HEK293 (cell line): ENCODE measurements around the gene SYNGAP1.
A peak's percentile ranks its signal among the peaks of the same experiment; 100 is the strongest.

ENCODE experiments used
- SETDB1 ChIP-seq: IDR thresholded peaks from one replicate; pipeline ENCODE4 v1.6.1; 2017; ENCODE audit warnings: mild to moderate bottlenecking, low read length, moderate library complexity, mixed read lengths; ENCODE audit not compliant: insufficient read length
- TCF7L2 ChIP-seq: IDR thresholded peaks from 2 replicates; pipeline ENCODE4 v1.6.1; 2011; ENCODE audit warnings: low read depth, mild to moderate bottlenecking, inconsistent platforms, low read length, moderate library complexity, borderline replicate concordance
- ZNF114 ChIP-seq: fragments of 450-650 bp; formaldehyde crosslinking; IDR thresholded peaks from 2 replicates; pipeline ENCODE4 v1.5.0; 2017; ENCODE audit warnings: missing biosample characterization, missing genetic modification characterization
- ZNF121 ChIP-seq: fragments of 450-650 bp; formaldehyde crosslinking; IDR thresholded peaks from 2 replicates; pipeline ENCODE4 v1.5.1; 2016; ENCODE audit warnings: missing biosample characterization, missing genetic modification characterization
- ZNF146 ChIP-seq: fragments of 450-650 bp; formaldehyde crosslinking; IDR thresholded peaks from 2 replicates; pipeline ENCODE4 v1.5.1; 2016; ENCODE audit warnings: missing biosample characterization, missing genetic modification characterization
- ZNF155 ChIP-seq: fragments of 450-650 bp; formaldehyde crosslinking; IDR thresholded peaks from 2 replicates; pipeline ENCODE4 v1.5.1; 2016; ENCODE audit warnings: missing biosample characterization, missing genetic modification characterization
- ZNF223 ChIP-seq: fragments of 450-650 bp; formaldehyde crosslinking; IDR thresholded peaks from 2 replicates; pipeline ENCODE4 v1.5.1; 2016; ENCODE audit warnings: missing biosample characterization, missing genetic modification characterization
- ZNF341 ChIP-seq: fragments of 450-650 bp; formaldehyde crosslinking; IDR thresholded peaks from 2 replicates; pipeline ENCODE4; 2016; ENCODE audit warnings: low read depth, missing biosample characterization, missing genetic modification characterization
- ZNF350 ChIP-seq: fragments of 450-650 bp; formaldehyde crosslinking; IDR thresholded peaks from 2 replicates; pipeline ENCODE4 v1.5.0; 2017; ENCODE audit warnings: missing biosample characterization, mild to moderate bottlenecking, missing genetic modification characterization
- ZNF707 ChIP-seq: fragments of 450-650 bp; formaldehyde crosslinking; IDR thresholded peaks from 2 replicates; pipeline ENCODE4 v1.5.1; 2016; ENCODE audit warnings: missing biosample characterization, missing genetic modification characterization
- ZNF768 ChIP-seq: fragments of 450-650 bp; formaldehyde crosslinking; IDR thresholded peaks from 2 replicates; pipeline ENCODE4 v1.5.1; 2018; ENCODE audit warnings: missing biosample characterization, mild to moderate bottlenecking, missing genetic modification characterization
- TF ChIP-seq, protein P1 (sequence below): fragments of 450-650 bp; formaldehyde crosslinking; IDR thresholded peaks from 2 replicates; pipeline ENCODE4 v1.5.1; 2016; ENCODE audit warnings: missing biosample characterization, missing genetic modification characterization, low read depth
- TF ChIP-seq, protein P2 (sequence below): fragments of 450-650 bp; formaldehyde crosslinking; IDR thresholded peaks from 2 replicates; pipeline ENCODE4 v1.5.1; 2017; ENCODE audit warnings: missing biosample characterization, mild to moderate bottlenecking, missing genetic modification characterization, moderate library complexity
- TF ChIP-seq, protein P3 (sequence below): fragments of 450-650 bp; formaldehyde crosslinking; IDR thresholded peaks from 2 replicates; pipeline ENCODE4 v1.5.1; 2016; ENCODE audit warnings: missing biosample characterization, missing genetic modification characterization

DNA sequence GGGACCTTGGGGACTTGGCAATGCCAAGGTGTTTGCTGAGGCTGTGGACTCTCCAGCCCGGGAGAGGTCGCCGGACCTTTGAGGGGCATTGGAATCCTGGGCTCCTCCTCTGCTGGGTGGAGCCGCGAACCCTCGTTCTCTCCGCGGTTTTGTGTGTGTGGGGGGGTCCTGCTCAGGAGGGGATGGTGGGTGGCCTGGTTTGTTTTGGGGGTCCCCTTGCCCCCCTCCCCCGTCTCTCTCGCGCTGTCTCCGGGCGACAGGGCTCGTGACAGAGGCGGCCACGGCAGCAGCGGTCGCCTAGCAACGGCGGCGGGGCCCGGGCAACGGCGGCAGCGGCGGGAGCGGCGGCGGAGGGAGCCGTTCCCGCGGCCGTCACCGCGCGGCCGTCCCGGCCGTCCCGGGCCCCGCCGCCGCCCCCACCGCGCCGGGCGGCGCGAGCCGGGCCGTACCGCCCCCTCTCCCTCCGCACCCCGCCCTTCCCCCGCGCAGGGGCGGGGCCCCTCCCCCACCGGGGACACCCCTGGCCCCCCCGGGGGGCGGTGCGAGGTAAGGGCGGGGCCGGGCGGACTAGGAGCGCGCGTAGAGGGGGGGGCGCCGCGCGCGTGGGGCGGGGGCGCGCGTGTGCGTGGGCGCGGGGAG, 7.8 kb downstream of the SYNGAP1 start:
- TF ChIP-seq ZNF155 (tag by site-specific recombination), result no peak
- no peak for TF ChIP-seq ZNF707
- TF ChIP-seq, protein P1, sequence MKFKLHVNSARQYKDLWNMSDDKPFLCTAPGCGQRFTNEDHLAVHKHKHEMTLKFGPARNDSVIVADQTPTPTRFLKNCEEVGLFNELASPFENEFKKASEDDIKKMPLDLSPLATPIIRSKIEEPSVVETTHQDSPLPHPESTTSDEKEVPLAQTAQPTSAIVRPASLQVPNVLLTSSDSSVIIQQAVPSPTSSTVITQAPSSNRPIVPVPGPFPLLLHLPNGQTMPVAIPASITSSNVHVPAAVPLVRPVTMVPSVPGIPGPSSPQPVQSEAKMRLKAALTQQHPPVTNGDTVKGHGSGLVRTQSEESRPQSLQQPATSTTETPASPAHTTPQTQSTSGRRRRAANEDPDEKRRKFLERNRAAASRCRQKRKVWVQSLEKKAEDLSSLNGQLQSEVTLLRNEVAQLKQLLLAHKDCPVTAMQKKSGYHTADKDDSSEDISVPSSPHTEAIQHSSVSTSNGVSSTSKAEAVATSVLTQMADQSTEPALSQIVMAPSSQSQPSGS, result no peak
- TF ChIP-seq, protein P2, sequence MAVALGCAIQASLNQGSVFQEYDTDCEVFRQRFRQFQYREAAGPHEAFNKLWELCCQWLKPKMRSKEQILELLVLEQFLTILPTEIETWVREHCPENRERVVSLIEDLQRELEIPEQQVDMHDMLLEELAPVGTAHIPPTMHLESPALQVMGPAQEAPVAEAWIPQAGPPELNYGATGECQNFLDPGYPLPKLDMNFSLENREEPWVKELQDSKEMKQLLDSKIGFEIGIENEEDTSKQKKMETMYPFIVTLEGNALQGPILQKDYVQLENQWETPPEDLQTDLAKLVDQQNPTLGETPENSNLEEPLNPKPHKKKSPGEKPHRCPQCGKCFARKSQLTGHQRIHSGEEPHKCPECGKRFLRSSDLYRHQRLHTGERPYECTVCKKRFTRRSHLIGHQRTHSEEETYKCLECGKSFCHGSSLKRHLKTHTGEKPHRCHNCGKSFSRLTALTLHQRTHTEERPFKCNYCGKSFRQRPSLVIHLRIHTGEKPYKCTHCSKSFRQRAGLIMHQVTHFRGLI, result no peak
- no peak for TF ChIP-seq ZNF114
- TF ChIP-seq TCF7L2, result no peak
- TF ChIP-seq ZNF223 (tag by site-specific recombination), result no peak
- TF ChIP-seq, protein P3, sequence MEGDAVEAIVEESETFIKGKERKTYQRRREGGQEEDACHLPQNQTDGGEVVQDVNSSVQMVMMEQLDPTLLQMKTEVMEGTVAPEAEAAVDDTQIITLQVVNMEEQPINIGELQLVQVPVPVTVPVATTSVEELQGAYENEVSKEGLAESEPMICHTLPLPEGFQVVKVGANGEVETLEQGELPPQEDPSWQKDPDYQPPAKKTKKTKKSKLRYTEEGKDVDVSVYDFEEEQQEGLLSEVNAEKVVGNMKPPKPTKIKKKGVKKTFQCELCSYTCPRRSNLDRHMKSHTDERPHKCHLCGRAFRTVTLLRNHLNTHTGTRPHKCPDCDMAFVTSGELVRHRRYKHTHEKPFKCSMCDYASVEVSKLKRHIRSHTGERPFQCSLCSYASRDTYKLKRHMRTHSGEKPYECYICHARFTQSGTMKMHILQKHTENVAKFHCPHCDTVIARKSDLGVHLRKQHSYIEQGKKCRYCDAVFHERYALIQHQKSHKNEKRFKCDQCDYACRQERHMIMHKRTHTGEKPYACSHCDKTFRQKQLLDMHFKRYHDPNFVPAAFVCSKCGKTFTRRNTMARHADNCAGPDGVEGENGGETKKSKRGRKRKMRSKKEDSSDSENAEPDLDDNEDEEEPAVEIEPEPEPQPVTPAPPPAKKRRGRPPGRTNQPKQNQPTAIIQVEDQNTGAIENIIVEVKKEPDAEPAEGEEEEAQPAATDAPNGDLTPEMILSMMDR (tag by site-specific recombination), result peak; percentile 55
- TF ChIP-seq ZNF341 (tag by site-specific recombination), result peak; percentile 67
- no peak for TF ChIP-seq ZNF121 (tag by site-specific recombination)
- TF ChIP-seq SETDB1, result no peak
- TF ChIP-seq ZNF768 (tag by site-specific recombination), result no peak
- no peak for TF ChIP-seq ZNF350 (tag by site-specific recombination)
- TF ChIP-seq ZNF146 (tag by site-specific recombination), result no peak
